GM21515 (cell line): ENCODE measurements around the gene CDCA4.
"Not testable (repeated sequence)": the region's sequence is repeated elsewhere in the genome, so short reads cannot be mapped to it uniquely, and the experiment has no call there.

Experiments used
- ATAC-seq: cut with Tn5 transposase; IDR thresholded peaks from one replicate; pipeline ENCODE4 v1.9.1; 2021; ENCODE audit not compliant: unreplicated experiment

CDCA4 gene

GRCh38 chr14:105034315-105035039 is 13.6 kb upstream of the CDCA4 start:
- ATAC-seq: no peak

- ATAC-seq: not testable (repeated sequence)
These were observed 12.6 kb upstream of the CDCA4 start for GRCh38 chr14:105033412-105033900.

GRCh38 chr14:105032451-105032901 is 11.6 kb upstream of the CDCA4 start:
- ATAC-seq: not testable (repeated sequence)

- ATAC-seq: no peak
These were observed 10.0 kb upstream of the CDCA4 start for GRCh38 chr14:105030836-105031396.

- no peak for ATAC-seq
These were observed 9.3 kb upstream of the CDCA4 start for GRCh38 chr14:105030194-105030593.

- ATAC-seq: no peak
These were observed 8.5 kb upstream of the CDCA4 start for GRCh38 chr14:105029402-105029801.

GRCh38 chr14:105028251-105028927 is 7.5 kb upstream of the CDCA4 start:
- ATAC-seq: no peak

- ATAC-seq: not testable (repeated sequence)
These were observed 6.8 kb upstream of the CDCA4 start for GRCh38 chr14:105027718-105028117.

- no peak for ATAC-seq
These were observed 6.1 kb upstream of the CDCA4 start for GRCh38 chr14:105026802-105027563.

- ATAC-seq: no peak
These were observed 5.3 kb upstream of the CDCA4 start for GRCh38 chr14:105026033-105026785.

GRCh38 chr14:105025429-105025828 is 4.5 kb upstream of the CDCA4 start:
- ATAC-seq: no peak

- ATAC-seq: no peak
These were observed 3.1 kb upstream of the CDCA4 start for GRCh38 chr14:105023791-105024480.

GRCh38 chr14:105023144-105023543 is 2.3 kb upstream of the CDCA4 start:
- ATAC-seq: no peak

GRCh38 chr14:105022276-105022670 is 1.4 kb upstream of the CDCA4 start:
- ATAC-seq: no peak

GRCh38 chr14:105021656-105022275 is 883 bp upstream of the CDCA4 start:
- ATAC-seq: no peak

- peak; percentile 22 for ATAC-seq
These were observed 745 bp downstream of the CDCA4 start for GRCh38 chr14:105019861-105020814.

- ATAC-seq: no peak
These were observed 2.5 kb downstream of the CDCA4 start for GRCh38 chr14:105018414-105018813.

- ATAC-seq: no peak
These were observed 5.0 kb downstream of the CDCA4 start for GRCh38 chr14:105015905-105016304.
